ENCODE data around the gene ANO1. TPM values are rescaled to one million over a fixed set of nuclear protein-coding genes. Genes with fewer than 3 reads are reported as not detected.

Gene ANO1
- total and polyA plus RNA-seq, 2 of the 8 experiments (the other 6 are each of a cell fraction or from before 2014, with no cell fraction given) = 4.7 to 5.0 TPM

- TF ChIP-seq CHD7 (IDR thresholded peaks at IDR 0.05; ENCODE audit: insufficient replicate concordance, low read length) (no peak), ASH2L (IDR thresholded peaks at IDR 0.05; ENCODE audit: low read length) (no peak), NRF1 (IDR thresholded peaks at IDR 0.05; ENCODE audit: low read depth, low read length) (no peak), JUND (IDR thresholded peaks at IDR 0.05; ENCODE audit: low read length) (no peak), MAFK (IDR thresholded peaks at IDR 0.05; ENCODE audit: low read depth, low read length) (no peak), PHF8 (conservative IDR thresholded peaks at IDR 0.05; ENCODE audit: low read depth, low read length) (no peak), RNF2 (IDR thresholded peaks at IDR 0.05; ENCODE audit: borderline replicate concordance, low read depth, low read length, missing control alignments, poor library complexity, severe bottlenecking) (no peak), ZNF274 (IDR thresholded peaks at IDR 0.05; ENCODE audit: borderline replicate concordance, extremely low read depth, low read length) (no peak), GTF2F1 (IDR thresholded peaks at IDR 0.05; ENCODE audit: borderline replicate concordance, low read depth, low read length) (no peak), YY1 (IDR thresholded peaks at IDR 0.05; ENCODE audit: low read depth, low read length) (no peak), SIX5 (IDR thresholded peaks at IDR 0.05; ENCODE audit: low read depth, low read length) (no peak)
Measured at GRCh38 chr11:70185348-70186055, 107.4 kb downstream of the ANO1 start (continued).
